ENCODE results near the gene TEX14.

DNA sequence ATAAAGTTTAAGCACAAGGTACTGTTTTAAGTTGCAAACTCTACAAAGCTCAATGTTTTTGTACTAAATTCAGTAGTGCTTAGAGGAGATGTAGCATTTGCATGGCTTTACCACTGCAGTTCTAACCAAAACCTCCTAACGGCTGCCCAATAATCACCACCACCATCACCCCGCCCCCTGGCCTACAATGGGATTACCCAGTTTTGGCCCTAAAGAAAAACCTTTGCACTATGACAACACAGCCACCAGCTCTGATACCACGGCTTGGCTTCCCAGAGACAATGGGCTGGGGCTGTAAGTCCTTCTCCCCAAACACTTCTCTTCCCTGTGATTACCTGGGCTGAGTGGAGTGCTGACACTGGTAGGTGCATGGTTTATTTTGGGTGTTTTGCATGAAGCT, 119.0 kb downstream of the TEX14 start:
- no peak for TF ChIP-seq EZH2phosphoT487 (IDR thresholded peaks at IDR 0.05; ENCODE audit: insufficient read depth, low read depth)
- no peak for TF ChIP-seq EZH2 (IDR thresholded peaks at IDR 0.05; ENCODE audit: insufficient read depth, poor library complexity, severe bottlenecking)

Measured in GM23248 (cell line).